Upper lobe of left lung (tissue), 4 donors: ENCODE results near the gene PIGB.
A peak's percentile ranks its signal among the peaks of the same experiment; 100 is the strongest.

Source experiments
- CTCF ChIP-seq, 6 experiments: fragments of 450-650 bp in 4 of 6; fragments of 200-600 bp in 2 of 6; sonication (generic) in 2 of 6; IDR thresholded peaks; one replicate each; pipeline ENCODE4 v1.5.1; 2016 to 2019; ENCODE audit warnings: antibody characterized with exemption in 6 of 6
- EP300 ChIP-seq, 4 donors: sonication (generic); formaldehyde crosslinking; IDR thresholded peaks; one replicate each; pipeline ENCODE4 v1.5.1; 2017; ENCODE audit warnings: antibody characterized with exemption in 4 of 4, control low read depth in 2 of 4

- TF ChIP-seq CTCF (IDR thresholded peaks at IDR 0.05): peak in 5 of 6 experiments; percentile 12 to 43 (median 29)
- peak in 1 of 4 donors; percentile 35 for TF ChIP-seq EP300 (IDR thresholded peaks at IDR 0.05)
Observed at GRCh38 chr15:55318588-55319494, at the start of gene PIGB, which contains the start of gene PIGBOS1.
